GM12891 (cell line): ENCODE data around the gene MRPL27.

Source experiments
- PAX5 ChIP-seq: IDR thresholded peaks from 2 replicates; pipeline ENCODE4 v1.6.1; 2011; ENCODE audit warnings: low read length, moderate library complexity, mild to moderate bottlenecking; ENCODE audit not compliant: insufficient read depth, severe bottlenecking
- POLR2A ChIP-seq: IDR thresholded peaks from 2 replicates; pipeline ENCODE4 v1.6.1; 2011; ENCODE audit warnings: low read depth, low read length, control low read depth
- POLR2AphosphoS5 ChIP-seq: IDR thresholded peaks from 2 replicates; pipeline ENCODE4 v1.6.1; 2011; ENCODE audit warnings: low read depth, low read length, control low read depth
- POU2F2 ChIP-seq: IDR thresholded peaks from 2 replicates; pipeline ENCODE4 v1.6.1; 2011; ENCODE audit warnings: low read depth, mild to moderate bottlenecking, control low read depth, low read length, moderate library complexity
- SPI1 ChIP-seq: IDR thresholded peaks from 2 replicates; pipeline ENCODE4 v1.6.1; 2011; ENCODE audit warnings: low read depth, low read length, control low read depth
- TAF1 ChIP-seq: IDR thresholded peaks from 2 replicates; pipeline ENCODE4 v1.6.1; 2011; ENCODE audit warnings: low read depth, low read length, control low read depth

- TF ChIP-seq POLR2AphosphoS5 = no peak
- TF ChIP-seq TAF1 = no peak
- no peak for TF ChIP-seq POLR2A
- TF ChIP-seq PAX5 = no peak
- no peak for TF ChIP-seq POU2F2
- TF ChIP-seq SPI1 = no peak
Measured at GRCh38 chr17:50330151-50330775, 42.7 kb downstream of the MRPL27 start.
